Kidney glomerular epithelial cell (primary cell): ENCODE measurements around the gene SCYGR4.
"Not testable (repeated sequence)": the region's sequence is repeated elsewhere in the genome, so short reads cannot be mapped to it uniquely, and the experiment has no call there.

Experiments
- DNase-seq: peaks from one replicate; lab custom pipeline; 2025; lab: John Stamatoyannopoulos, UW

The SCYGR4 gene

GRCh38 chr2:227666631-227667170 lies 49.4 kb downstream of the SCYGR4 start, which contains the start of gene SCYGR5:
Gene SCYGR5 (plus strand): TSS chr2:227666804. CDS start chr2:227666804, 0 bp downstream.
- DNase-seq, result not testable (repeated sequence)
